Caco-2 (cell line): Measurements from ENCODE around the gene IKZF1. TPM values are rescaled to one million over a fixed set of nuclear protein-coding genes. Genes with fewer than 3 reads are reported as not detected.

Experiments used
- BruUV-seq: library from RNA; stranded (reverse); fragments of 400-500 nt; replicated peaks from 2 replicates; lab custom pipeline; 2021; lab: Mats Ljungman, UMichigan
- CTCF ChIA-PET: fragments of 300-600 bp; sonication (Branson Sonifier 250); formaldehyde crosslinking; loops from one replicate; lab custom pipeline; 2022; ENCODE audit warnings: antibody characterized with exemption; lab: Charles Lee
- POLR2A ChIA-PET: fragments of 300-600 bp; sonication (Branson Sonifier 250); formaldehyde crosslinking; loops from one replicate; lab custom pipeline; 2022; ENCODE audit warnings: antibody characterized with exemption; lab: Charles Lee
- DNase-seq, 2 experiments: peaks; one replicate each; pipeline versions ENCODE4 v3.0.0 to v3.0.0-alpha.2; 2020 to 2022
- H3K27me3 ChIP-seq: replicated peaks from 2 replicates; pipeline ENCODE4 v1.6.0; 2011; ENCODE audit warnings: low read length; ENCODE audit not compliant: control insufficient read depth, insufficient read depth
- H3K36me3 ChIP-seq: 2 replicates; pipeline ENCODE4 v1.5.1; 2011; ENCODE audit warnings: low read length; ENCODE audit not compliant: control insufficient read depth, insufficient read depth
- H3K4me1 ChIP-seq: fragments of 250-450 bp; sonication (Bioruptor Pico); 2 replicates; pipeline ENCODE4 v1.5.1; 2020; ENCODE audit warnings: mild to moderate bottlenecking
- H3K4me3 ChIP-seq: 2 replicates; pipeline ENCODE4 v1.5.1; 2011; ENCODE audit warnings: low read depth, mild to moderate bottlenecking, control low read depth, low read length
- H3K9me3 ChIP-seq: fragments of 250-450 bp; sonication (Bioruptor Pico); 2 replicates; pipeline ENCODE4 v1.5.1; 2020; ENCODE audit warnings: mild to moderate bottlenecking, moderate library complexity
- H3K27ac Mint-ChIP-seq: one replicate; pipeline ENCODE4 v1.8.0; 2022; ENCODE audit warnings: mixed read lengths; ENCODE audit not compliant: unreplicated experiment
- H3K27me3 Mint-ChIP-seq: one replicate; pipeline ENCODE4 v1.8.0; 2022; ENCODE audit warnings: mixed read lengths; ENCODE audit not compliant: insufficient read depth, unreplicated experiment
- H3K36me3 Mint-ChIP-seq: one replicate; pipeline ENCODE4 v1.8.0; 2022; ENCODE audit warnings: mild to moderate bottlenecking, mixed read lengths; ENCODE audit not compliant: insufficient read depth, unreplicated experiment
- H3K4me1 Mint-ChIP-seq: one replicate; pipeline ENCODE4 v1.8.0; 2022; ENCODE audit warnings: low read depth, mixed read lengths; ENCODE audit not compliant: unreplicated experiment
- H3K4me3 Mint-ChIP-seq: one replicate; pipeline ENCODE4 v1.8.0; 2022; ENCODE audit warnings: mild to moderate bottlenecking, moderate library complexity, mixed read lengths; ENCODE audit not compliant: unreplicated experiment
- H3K9me3 Mint-ChIP-seq: one replicate; pipeline ENCODE4 v1.8.0; 2022; ENCODE audit warnings: mixed read lengths; ENCODE audit not compliant: unreplicated experiment
- CTCF ChIP-seq, 2 experiments: fragments of 200-600 bp in 1 of 2; IDR thresholded peaks; 1 replicate in 1 of 2; 2 replicates in 1 of 2; pipeline versions ENCODE4 v1.5.1 to v1.8.0; 2011 to 2022; ENCODE audit warnings: antibody characterized with exemption in 1 of 2, control low read depth in 1 of 2, inconsistent platforms in 1 of 2, low read depth in 1 of 2, low read length in 1 of 2, mild to moderate bottlenecking in 1 of 2, moderate library complexity in 1 of 2; ENCODE audit not compliant: insufficient read depth in 1 of 2, severe bottlenecking in 1 of 2, unreplicated experiment in 1 of 2
- intact Hi-C: fragments of 100-400 bp; cut with micrococcal nuclease; formaldehyde crosslinking; loops from one replicate; pipeline ENCODE4 v1.10.0; 2022; ENCODE audit not compliant: unreplicated experiment
- total RNA-seq: library from RNA; stranded (reverse); gene quantifications from 2 replicates; pipeline ENCODE4 v1.2.3, GENCODE V29; 2022

Gene IKZF1
- total RNA-seq, 1 experiment from 2014 or later, result not detected

GRCh38 chr7:50339990-50340500 is 35.5 kb downstream of the IKZF1 start:
- no peak overlapping the region for H3K27ac Mint-ChIP-seq
- H3K4me3 ChIP-seq, result no peak overlapping the region
- no peaks in the 10 kb centered on the region for H3K36me3 Mint-ChIP-seq
- no peaks in the 10 kb centered on the region for H3K4me1 Mint-ChIP-seq
- no peaks in the 10 kb centered on the region for H3K36me3 ChIP-seq
- H3K27me3 Mint-ChIP-seq, result peaks cover 17% of the 10 kb centered on the region
- TF ChIP-seq CTCF (IDR thresholded peaks at IDR 0.05; ENCODE audit: insufficient read depth in 1 of 2, low read depth in 1 of 2, low read length in 1 of 2, severe bottlenecking in 1 of 2, unreplicated experiment in 1 of 2), result no peak
- ChIA-PET POLR2A (no interaction called here), CTCF (no interaction called here)
- intact Hi-C loops, result no loop called here
- no TSS peak for BruUV-seq
- no peak overlapping the region for H3K4me3 Mint-ChIP-seq
- DNase-seq, result no peak
- no peaks in the 10 kb centered on the region for H3K9me3 Mint-ChIP-seq
- H3K4me1 ChIP-seq, result no peaks in the 10 kb centered on the region
- H3K9me3 ChIP-seq, result no peaks in the 10 kb centered on the region
- H3K27me3 ChIP-seq, result no peaks in the 10 kb centered on the region

- BruUV-seq, result no TSS peak
- POLR2A ChIA-PET, result no interaction called here
- no peak overlapping the region for H3K4me3 ChIP-seq
- intact Hi-C loops, result no loop called here
- no peak for TF ChIP-seq CTCF (IDR thresholded peaks at IDR 0.05; ENCODE audit: insufficient read depth in 1 of 2, low read depth in 1 of 2, low read length in 1 of 2, severe bottlenecking in 1 of 2, unreplicated experiment in 1 of 2)
- peaks cover 19% of the 10 kb centered on the region for H3K27me3 Mint-ChIP-seq
- CTCF ChIA-PET, result no interaction called here
- no peaks in the 10 kb centered on the region for H3K36me3 Mint-ChIP-seq
- no peaks in the 10 kb centered on the region for H3K4me1 Mint-ChIP-seq
- no peaks in the 10 kb centered on the region for H3K36me3 ChIP-seq
- no peak for DNase-seq
- no peak overlapping the region for H3K27ac Mint-ChIP-seq
- no peaks in the 10 kb centered on the region for H3K9me3 ChIP-seq
- no peaks in the 10 kb centered on the region for H3K9me3 Mint-ChIP-seq
- peaks cover 2% of the 10 kb centered on the region; the same call in 1 of the 2 replicates for H3K27me3 ChIP-seq
- H3K4me1 ChIP-seq, result no peaks in the 10 kb centered on the region
- no peak overlapping the region for H3K4me3 Mint-ChIP-seq
Observed at GRCh38 chr7:50341724-50342123, 37.2 kb downstream of the IKZF1 start.

DNA sequence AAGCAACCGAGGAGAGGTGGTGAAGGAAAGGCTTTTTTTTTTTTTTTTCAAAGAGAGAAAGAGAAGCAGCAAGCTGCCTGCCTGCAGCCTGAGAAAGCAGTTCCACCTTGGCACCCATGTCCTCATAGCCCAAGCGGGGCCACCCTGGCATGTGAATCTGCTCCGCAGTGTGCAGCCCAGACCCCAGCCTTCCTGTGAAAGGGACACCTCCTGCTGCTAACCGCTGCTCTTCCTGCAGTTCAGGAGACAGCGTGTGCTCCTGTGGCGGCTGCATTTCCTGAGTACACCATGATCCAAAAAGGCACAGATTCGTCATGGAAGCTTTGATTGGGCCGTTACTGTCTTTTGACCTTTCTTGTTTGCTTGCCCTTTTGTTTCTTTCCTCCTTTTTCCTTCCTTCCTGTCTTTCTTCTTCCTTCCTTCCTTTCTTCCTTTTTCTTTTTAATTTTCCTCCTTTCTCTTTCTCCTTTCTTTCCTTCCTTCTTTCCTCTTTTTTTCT is 38.1 kb downstream of the IKZF1 start:
- intact Hi-C loops, result no loop called here
- Histone ChIP-seq H3K36me3 (no peaks in the 10 kb centered on the region), H3K4me1 (no peaks in the 10 kb centered on the region), H3K4me3 (no peak overlapping the region), H3K27me3 (peaks cover 2% of the 10 kb centered on the region), H3K9me3 (no peaks in the 10 kb centered on the region)
- no peaks in the 10 kb centered on the region for H3K4me1 Mint-ChIP-seq
- no TSS peak for BruUV-seq
- no peak overlapping the region for H3K4me3 Mint-ChIP-seq
- H3K27me3 Mint-ChIP-seq, result peaks cover 18% of the 10 kb centered on the region
- TF ChIP-seq CTCF (IDR thresholded peaks at IDR 0.05; ENCODE audit: insufficient read depth in 1 of 2, low read depth in 1 of 2, low read length in 1 of 2, severe bottlenecking in 1 of 2, unreplicated experiment in 1 of 2), result no peak
- POLR2A ChIA-PET, result no interaction called here
- no peak overlapping the region for H3K27ac Mint-ChIP-seq
- CTCF ChIA-PET, result interaction anchor here (0.6 kb wide), 1 partner anchor 95 kb away, joined by 4 read pairs; no protein-coding TSS in a partner anchor
- no peaks in the 10 kb centered on the region for H3K9me3 Mint-ChIP-seq
- no peak for DNase-seq
- no peaks in the 10 kb centered on the region for H3K36me3 Mint-ChIP-seq
